NCI-H774 (cell line): Measurements from ENCODE around the gene NFS1.

Source experiments
- DNase-seq: peaks from one replicate; lab custom pipeline; 2025; lab: John Stamatoyannopoulos, UW

Gene NFS1

DNA sequence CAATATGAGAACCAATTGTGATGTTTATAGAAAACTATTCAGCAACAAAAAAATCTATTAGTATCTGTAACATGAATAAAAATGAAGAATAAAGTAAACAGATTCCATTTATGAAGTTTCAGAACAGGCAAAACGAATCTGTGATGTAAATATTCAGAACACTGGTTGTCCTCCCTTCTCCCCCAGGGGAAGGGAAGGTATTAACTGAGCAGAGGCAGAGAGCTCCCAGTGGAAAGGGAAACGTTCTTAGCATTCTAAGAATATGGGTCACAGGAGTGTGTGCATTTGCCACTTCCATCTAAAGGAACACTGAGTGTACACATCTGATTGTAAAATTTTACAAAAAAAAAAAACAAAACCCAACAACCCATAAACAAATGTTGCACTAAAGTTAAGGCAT lies 60.4 kb downstream of the NFS1 start:
- no peak for DNase-seq

DNA sequence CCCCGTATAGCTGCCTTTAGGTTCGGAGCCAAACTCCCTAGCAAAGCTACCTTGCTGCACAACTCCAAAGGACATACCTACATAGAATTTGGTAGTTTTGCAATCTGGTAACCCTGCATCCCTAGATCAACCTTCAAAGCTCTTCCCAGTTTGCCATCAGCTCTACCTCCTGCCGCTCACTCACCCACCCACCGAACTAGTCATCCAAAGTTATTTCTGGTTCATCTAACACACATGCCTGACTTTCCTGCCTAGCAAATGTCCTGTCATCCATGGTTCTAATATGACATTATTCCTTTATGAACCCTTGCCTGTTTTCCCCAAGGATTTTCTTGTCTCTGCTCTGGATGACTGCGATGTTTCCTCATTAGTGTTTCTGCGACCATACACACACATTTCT lies 61.9 kb downstream of the NFS1 start:
- DNase-seq, result no peak

DNA sequence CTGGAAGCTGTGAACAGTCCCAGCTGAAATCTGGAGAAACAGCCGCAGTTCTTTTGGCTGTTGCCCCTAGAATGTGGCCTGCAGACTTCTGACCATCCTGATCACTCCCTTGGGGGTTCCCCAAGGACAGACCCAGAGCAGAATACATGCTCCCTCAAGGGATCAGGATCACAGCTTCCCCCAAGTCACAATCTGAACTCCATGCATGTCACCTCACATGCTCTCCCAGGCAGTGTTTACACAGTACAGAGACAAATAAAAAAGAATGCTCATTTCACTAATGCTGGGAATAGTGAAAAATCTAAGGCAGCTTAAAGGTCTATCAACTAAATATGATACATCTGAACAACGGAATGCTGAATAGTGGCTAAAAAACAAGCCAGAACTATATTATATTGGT lies 63.1 kb downstream of the NFS1 start:
- DNase-seq, result no peak

GRCh38 chr20:35635652-35636051 lies 63.5 kb downstream of the NFS1 start:
- DNase-seq, result no peak

DNA sequence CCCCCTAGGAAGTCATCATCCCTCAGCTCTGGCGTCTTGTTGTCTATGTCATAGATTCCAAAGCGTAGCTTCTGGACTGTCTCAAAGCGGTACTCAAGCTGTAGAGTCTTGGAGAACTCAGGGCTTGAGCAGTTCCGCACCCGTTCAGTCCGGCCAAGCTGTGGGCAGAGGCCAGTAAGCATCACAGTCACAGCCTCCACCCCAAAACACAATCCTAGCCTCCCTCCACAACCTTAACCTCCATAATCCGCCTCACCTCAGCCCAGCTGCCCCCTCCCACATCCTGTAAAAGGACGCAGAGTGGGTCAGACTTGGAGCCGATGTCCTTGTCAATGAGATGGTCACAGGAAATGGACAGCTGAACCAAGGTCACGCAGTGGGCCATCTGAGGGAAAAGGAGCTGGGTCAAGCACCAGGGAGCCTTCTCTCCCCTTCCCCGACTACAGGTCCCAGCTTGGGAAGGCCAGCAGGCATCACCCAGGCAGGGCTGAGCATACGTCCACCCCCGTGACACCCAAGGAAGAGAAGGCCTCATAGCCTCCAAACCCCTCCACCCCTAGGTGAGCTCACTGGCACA lies 66.5 kb downstream of the NFS1 start:
- DNase-seq, result no peak

DNA sequence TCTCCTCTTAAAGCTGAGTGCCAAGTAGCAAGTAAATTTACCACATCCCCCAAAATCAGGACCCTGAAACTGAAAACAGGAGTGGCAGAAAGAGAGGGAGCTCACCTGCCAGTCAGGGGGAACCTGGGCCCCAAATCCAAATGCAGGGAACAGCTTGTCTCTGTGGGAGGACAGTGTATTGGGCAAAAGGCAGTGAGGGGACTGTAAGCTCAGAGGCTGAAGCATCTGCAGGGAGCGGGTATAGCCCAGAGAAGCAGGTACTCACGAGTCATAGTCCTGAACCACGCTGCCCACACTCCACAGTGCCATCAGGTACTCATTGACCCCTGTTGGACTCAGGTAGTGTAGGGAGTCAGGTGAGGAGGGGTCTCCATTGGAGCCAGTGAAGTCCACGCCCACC lies 68.5 kb downstream of the NFS1 start:
- no peak for DNase-seq

GRCh38 chr20:35629427-35630145 lies 69.6 kb downstream of the NFS1 start:
- DNase-seq, result no peak

DNA sequence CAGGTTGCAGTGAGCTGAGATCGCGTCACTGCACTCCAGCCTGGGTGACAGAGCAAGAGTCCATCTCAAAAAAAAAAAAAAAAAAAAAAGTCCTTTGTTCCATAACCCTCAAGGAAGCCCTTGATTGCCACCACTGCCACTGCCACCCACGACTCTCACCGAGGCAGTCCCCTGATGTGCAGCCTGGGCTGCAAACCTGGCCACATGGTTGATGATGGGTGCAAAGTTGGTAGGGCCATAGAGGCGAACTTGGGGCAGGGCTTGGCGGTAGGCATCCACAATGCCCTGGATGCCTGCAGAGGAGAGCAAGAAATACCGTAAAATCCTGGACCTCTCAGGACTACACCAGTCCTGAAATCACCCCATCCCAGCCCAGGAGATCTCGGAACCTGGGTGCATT lies 72.0 kb downstream of the NFS1 start:
- no peak for DNase-seq

DNA sequence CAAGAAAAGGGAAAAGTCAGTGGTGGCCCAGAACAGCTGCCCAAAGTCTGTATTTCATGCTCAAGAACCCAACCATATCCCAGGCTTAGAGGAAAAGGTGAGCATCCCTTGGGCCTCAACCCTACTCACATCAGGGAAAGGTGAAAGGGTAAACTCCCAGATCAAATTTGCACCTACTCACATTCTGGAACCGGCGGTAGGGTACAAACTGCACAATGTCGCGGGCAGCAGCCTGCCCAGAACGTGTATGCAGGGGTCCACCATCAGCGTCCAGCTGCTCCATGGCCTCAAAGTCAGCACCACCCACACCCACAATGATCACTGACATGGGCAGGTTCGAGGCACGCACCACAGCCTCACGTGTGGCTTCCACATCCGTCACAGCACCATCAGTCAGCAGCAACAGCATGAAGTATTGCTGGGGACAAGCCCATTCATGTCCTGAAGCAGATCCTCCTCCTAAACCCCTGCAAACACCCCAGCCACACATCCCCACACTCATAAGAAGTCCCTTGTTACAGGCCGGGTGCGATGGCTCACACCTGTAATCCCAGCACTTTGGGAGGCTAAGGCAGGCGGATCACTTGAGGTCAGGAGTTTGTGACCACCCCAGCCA lies 72.7 kb downstream of the NFS1 start:
- no peak for DNase-seq

DNA sequence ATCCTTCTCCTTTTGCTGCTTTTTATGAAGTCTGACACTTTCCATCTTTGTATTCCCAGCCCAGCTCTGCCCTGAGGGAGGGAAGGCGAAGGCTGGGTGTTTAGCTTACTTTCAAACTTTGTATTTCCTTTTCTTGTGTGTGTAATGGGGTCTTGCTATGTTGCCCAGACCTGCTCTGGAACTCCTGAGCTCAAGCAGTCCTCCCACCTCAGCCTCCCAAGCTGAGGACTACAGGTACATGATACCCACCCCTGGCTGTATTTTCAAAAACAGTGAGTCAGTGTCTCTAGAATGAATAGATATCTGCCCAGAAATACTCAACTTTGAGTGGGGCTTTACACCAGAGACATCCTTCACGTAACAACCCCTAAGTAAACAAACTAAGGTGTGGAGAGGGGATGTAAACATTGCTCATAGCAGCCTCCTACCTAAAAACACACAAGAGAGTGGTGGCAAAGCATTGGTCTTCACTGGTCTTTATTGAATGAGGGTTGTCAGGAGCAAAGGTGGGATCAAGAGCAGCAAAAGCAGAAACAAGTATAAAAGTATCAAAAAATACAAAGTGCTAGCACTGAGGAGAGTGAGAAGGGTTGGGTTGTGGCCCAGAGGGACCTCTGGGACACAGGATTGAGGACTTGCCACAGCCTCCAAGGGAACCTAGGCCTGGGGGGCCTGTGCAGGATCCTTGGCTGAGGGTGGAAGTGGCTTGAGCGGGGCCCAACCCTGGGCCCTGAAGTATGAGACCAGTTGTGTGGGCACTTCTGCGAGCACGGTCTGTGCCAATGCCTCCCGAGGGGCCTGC lies 73.4 kb downstream of the NFS1 start:
- DNase-seq, result no peak

DNA sequence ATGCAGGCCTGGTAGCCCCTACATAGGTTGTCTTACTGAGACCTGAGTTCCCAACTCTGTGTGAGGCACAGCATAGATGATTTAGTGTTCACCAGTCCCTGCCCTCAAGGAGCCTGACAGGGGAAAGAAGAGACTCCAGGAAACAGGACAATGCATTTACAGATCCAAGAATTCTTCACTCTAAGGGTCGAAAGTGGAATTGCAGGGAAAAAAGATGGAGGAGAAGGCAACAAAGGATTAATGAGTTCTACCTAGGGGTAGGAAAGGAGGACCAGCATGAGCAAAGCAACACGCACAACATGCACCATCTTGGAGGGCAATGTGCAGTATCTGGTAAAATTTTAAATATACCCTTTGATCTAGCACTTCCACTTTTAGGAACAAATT lies 77.6 kb downstream of the NFS1 start:
- DNase-seq, result no peak

- DNase-seq, result no peak
Observed at GRCh38 chr20:35620818-35621559, 78.2 kb downstream of the NFS1 start.

DNA sequence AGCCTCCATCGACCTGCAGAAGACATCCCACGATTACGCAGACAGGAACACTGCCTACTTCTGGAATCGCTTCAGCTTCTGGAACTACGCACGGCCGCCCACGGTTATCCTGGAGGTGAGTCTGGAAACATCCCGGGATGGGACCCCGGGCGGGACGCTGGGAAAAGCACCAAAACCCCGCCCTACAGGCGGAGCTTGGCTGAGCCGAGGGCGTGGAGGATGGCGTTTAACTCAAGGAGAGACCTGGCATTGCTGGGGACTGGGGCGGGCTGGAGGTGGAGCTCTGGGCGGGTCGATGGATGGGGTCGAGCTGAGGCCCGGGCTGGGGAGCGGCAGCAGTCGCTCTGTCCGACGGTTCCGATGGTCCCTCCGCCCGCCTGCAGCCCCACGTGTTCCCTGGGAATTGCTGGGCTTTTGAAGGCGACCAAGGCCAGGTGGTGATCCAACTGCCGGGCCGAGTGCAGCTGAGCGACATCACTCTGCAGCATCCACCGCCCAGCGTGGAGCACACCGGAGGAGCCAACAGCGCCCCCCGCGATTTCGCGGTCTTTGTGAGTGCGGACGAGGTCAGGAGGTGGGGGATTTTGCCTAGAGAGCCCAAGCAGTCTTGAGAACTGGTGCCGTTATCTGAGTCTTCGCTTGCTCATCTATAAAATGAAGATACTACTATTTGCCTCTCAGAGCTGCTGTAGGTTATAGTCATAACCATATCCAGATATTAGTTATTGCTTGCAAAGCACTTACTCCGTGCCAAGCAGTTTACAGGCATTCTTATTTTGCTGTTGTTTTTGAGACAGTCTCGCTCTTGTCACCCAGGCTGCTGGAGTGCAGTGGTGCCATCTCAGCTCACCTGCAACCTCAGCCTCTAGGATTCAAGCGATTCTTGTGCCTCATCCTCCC lies 79.7 kb downstream of the NFS1 start:
- peak; percentile 47 for DNase-seq

DNA sequence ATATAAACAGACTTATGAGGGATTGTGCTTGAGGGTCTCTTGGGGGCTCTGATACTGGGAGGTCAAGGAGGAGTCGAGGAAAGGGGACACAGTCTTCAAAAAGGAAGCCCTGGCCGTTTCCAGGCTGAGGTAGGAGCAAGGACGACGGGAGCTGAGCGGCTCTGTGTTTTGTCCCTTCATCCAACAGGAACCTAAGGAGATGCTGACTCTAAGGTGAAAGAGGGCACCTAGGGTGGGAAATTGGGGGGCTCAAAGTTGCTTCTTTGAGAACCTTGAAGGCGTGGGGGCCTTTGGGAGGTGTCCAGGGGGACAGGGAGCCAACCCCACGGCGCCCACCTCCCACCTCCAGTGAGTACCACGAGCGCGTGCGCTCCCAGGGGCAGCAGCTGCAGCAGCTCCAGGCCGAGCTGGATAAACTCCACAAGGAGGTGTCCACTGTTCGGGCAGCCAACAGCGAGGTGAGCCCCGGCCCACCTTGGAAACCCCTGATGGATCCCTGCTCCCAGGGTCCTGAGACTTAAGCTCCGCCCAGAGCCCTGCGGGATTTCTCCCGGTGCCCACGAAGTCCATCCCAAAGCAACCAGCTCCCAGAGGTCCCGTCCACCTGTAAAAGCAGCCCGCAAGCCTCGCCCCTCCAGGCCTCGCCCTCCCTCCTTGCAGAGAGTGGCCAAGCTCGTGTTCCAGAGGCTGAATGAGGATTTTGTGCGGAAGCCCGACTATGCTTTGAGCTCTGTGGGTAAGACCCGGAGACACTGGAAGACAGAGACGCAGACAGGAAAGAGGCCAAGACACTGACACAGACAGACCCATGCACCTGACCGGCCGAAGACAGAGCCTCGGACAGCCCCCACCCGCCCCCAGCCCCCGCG lies 80.7 kb downstream of the NFS1 start:
- DNase-seq, result no peak
